Thoracic aorta (tissue), 2 donors: Measurements from ENCODE around the gene TCN2. TPM values are rescaled to one million over a fixed set of nuclear protein-coding genes. Genes with fewer than 3 reads are reported as not detected.

Experiments
- ATAC-seq: fragments of 150-250 bp; one replicate; pipeline ENCODE4 v1.8.0; 2017; ENCODE audit warnings: low read depth; ENCODE audit not compliant: insufficient number of reproducible peaks, low FRiP score
- DNase-seq: peaks from one replicate; pipeline ENCODE4 v3.0.0-alpha.2; 2020; ENCODE audit warnings: low spot score
- H3K27ac ChIP-seq, 2 donors: fragments of 200-600 bp; sonication (generic); 1 replicate in 1 of 2; 2 replicates in 1 of 2; pipeline ENCODE4 v1.5.1; 2016; ENCODE audit warnings: mild to moderate bottlenecking in 2 of 2, moderate library complexity in 2 of 2
- H3K27me3 ChIP-seq: fragments of 200-600 bp; sonication (generic); replicated peaks from 2 replicates; pipeline ENCODE4 v1.6.0; 2016; ENCODE audit warnings: mild to moderate bottlenecking; ENCODE audit not compliant: insufficient read depth
- H3K36me3 ChIP-seq: fragments of 200-600 bp; sonication (generic); one replicate; pipeline ENCODE4 v1.5.1; 2016
- H3K4me1 ChIP-seq, 2 donors: fragments of 200-600 bp; sonication (generic); 1 replicate in 1 of 2; 2 replicates in 1 of 2; pipeline versions ENCODE4 v1.5.1 to v1.6.0; 2016; ENCODE audit warnings: low read depth in 2 of 2, mild to moderate bottlenecking in 1 of 2; ENCODE audit not compliant: control insufficient read depth in 1 of 2
- H3K4me3 ChIP-seq: fragments of 200-600 bp; sonication (generic); 2 replicates; pipeline ENCODE4 v1.5.1; 2016; ENCODE audit warnings: mild to moderate bottlenecking
- H3K9me3 ChIP-seq: fragments of 200-600 bp; sonication (generic); 2 replicates; pipeline ENCODE4 v1.5.1; 2016
- CTCF ChIP-seq: fragments of 200-600 bp; sonication (generic); IDR thresholded peaks from one replicate; pipeline ENCODE4 v1.5.1; 2019; ENCODE audit warnings: antibody characterized with exemption
- total RNA-seq, 2 donors: library from RNA; depleted of rRNA; stranded (reverse); fragments of >200 nt; gene quantifications; one replicate each; pipeline versions ENCODE4 v1.1.0 to v1.2.3, GENCODE V29; 2016

TCN2 gene
- total RNA-seq, 2 donors from 2014 or later = 33.9 to 82.0 TPM

GRCh38 chr22:30667107-30667493, 60.1 kb downstream of the TCN2 start:
- H3K9me3 ChIP-seq = no peaks in the 10 kb centered on the region
- H3K27ac ChIP-seq = no peak overlapping the region
- H3K27me3 ChIP-seq = no peaks in the 10 kb centered on the region
- H3K36me3 ChIP-seq = no peaks in the 10 kb centered on the region
- TF ChIP-seq CTCF = no peak
- H3K4me1 ChIP-seq = peaks cover 0 to 13% of the 10 kb centered on the region in 2 donors
- ATAC-seq (no peak), DNase-seq (no peak)
- peak overlapping the region; percentile 84 for H3K4me3 ChIP-seq

- peak; percentile 55 for TF ChIP-seq CTCF
- ATAC-seq = peak; percentile 90
- peak; percentile 68 for DNase-seq
- Histone ChIP-seq H3K4me3 (peak within 1 kb of the TSS; percentile 84), H3K9me3 (no peaks in the 10 kb centered on the region), H3K27me3 (no peaks in the 10 kb centered on the region), H3K36me3 (no peaks in the 10 kb centered on the region), H3K27ac (no peak within 1 kb of the TSS), H3K4me1 (peaks cover 0 to 13% of the 10 kb centered on the region in 2 donors)
Measured at GRCh38 chr22:30667494-30668385, 60.8 kb downstream of the TCN2 start, which contains the start of gene DUSP18. Gene DUSP18 (minus strand): TSS chr22:30667875. CDS start chr22:30664003, 3,872 bp downstream.

GRCh38 chr22:30668386-30668710, 61.4 kb downstream of the TCN2 start:
- H3K27ac ChIP-seq = no peak overlapping the region
- no peaks in the 10 kb centered on the region for H3K36me3 ChIP-seq
- peak overlapping the region; percentile 84 for H3K4me3 ChIP-seq
- no peak for ATAC-seq
- H3K27me3 ChIP-seq = no peaks in the 10 kb centered on the region
- H3K9me3 ChIP-seq = no peaks in the 10 kb centered on the region
- H3K4me1 ChIP-seq = peaks cover 0 to 13% of the 10 kb centered on the region in 2 donors
- TF ChIP-seq CTCF = no peak
- DNase-seq = no peak

GRCh38 chr22:30671071-30671470, 64.1 kb downstream of the TCN2 start:
- no peak for TF ChIP-seq CTCF
- DNase-seq (no peak), ATAC-seq (no peak)
- Histone ChIP-seq H3K4me3 (no peak overlapping the region), H3K27me3 (no peaks in the 10 kb centered on the region), H3K4me1 (peaks cover 0 to 13% of the 10 kb centered on the region in 2 donors), H3K27ac (no peak overlapping the region), H3K9me3 (no peaks in the 10 kb centered on the region), H3K36me3 (no peaks in the 10 kb centered on the region)

- Histone ChIP-seq H3K9me3 (no peaks in the 10 kb centered on the region), H3K27me3 (no peaks in the 10 kb centered on the region), H3K36me3 (no peaks in the 10 kb centered on the region), H3K4me3 (no peak overlapping the region), H3K4me1 (peaks cover 0 to 4% of the 10 kb centered on the region in 2 donors), H3K27ac (no peak overlapping the region)
- DNase-seq = no peak
- TF ChIP-seq CTCF = no peak
- no peak for ATAC-seq
Measured at GRCh38 chr22:30673136-30673535, 66.2 kb downstream of the TCN2 start.
